ENCODE results near the gene OR4E2. TPM values are rescaled to one million over a fixed set of nuclear protein-coding genes. Genes with fewer than 3 reads are reported as not detected.

Gene OR4E2
- total RNA-seq, 1 experiment from 2014 or later, result not detected

GRCh38 chr14:21704338-21704737 lies 50.7 kb downstream of the OR4E2 start:
- H3K4me3 Mint-ChIP-seq, result no peak overlapping the region
- Histone ChIP-seq H3K4me1 (ENCODE audit: insufficient read depth, low read length) (no peaks in the 10 kb centered on the region), H4K91ac (ENCODE audit: insufficient read length, low read depth, low read length) (no peak overlapping the region), H3K79me2 (ENCODE audit: insufficient read depth, low read length) (no peaks in the 10 kb centered on the region), H3K9me3 (ENCODE audit: control insufficient read depth, low read depth, low read length) (no peaks in the 10 kb centered on the region), H2AK5ac (ENCODE audit: insufficient read length, low read length) (no peak overlapping the region), H3K4ac (ENCODE audit: low read depth, low read length) (no peak overlapping the region), H2BK15ac (ENCODE audit: low read depth, low read length) (no peak overlapping the region), H2BK12ac (ENCODE audit: insufficient read length, low read depth, low read length) (no peak overlapping the region), H3K27me3 (ENCODE audit: insufficient read depth, low read length) (no peaks in the 10 kb centered on the region), H3K14ac (ENCODE audit: insufficient read depth, low read length) (no peak overlapping the region), H4K20me1 (ENCODE audit: control insufficient read depth, insufficient read depth, insufficient read length) (no peaks in the 10 kb centered on the region), H3K23me2 (ENCODE audit: insufficient read length, low read depth, low read length, poor library complexity, severe bottlenecking) (no peaks in the 10 kb centered on the region), H2BK5ac (ENCODE audit: insufficient read length, low read length) (no peak overlapping the region), H3K79me1 (ENCODE audit: insufficient read depth, low read depth, low read length, poor library complexity, severe bottlenecking) (no peaks in the 10 kb centered on the region), H3T11ph (ENCODE audit: low read length) (no peak overlapping the region), H2AFZ (ENCODE audit: low read length) (no peak overlapping the region), H4K5ac (ENCODE audit: insufficient read length, low read depth, low read length) (no peak overlapping the region), H2BK20ac (ENCODE audit: low read depth, low read length, poor library complexity, severe bottlenecking) (no peak overlapping the region), H2BK120ac (ENCODE audit: low read depth, low read length, poor library complexity, severe bottlenecking) (no peak overlapping the region), H3K4me2 (ENCODE audit: insufficient read depth, insufficient read length, low read length) (no peak overlapping the region), H3K56ac (ENCODE audit: insufficient read length, low read depth, low read length) (no peak overlapping the region), H3K9ac (ENCODE audit: extremely low read depth, insufficient read length, low read length) (no peak overlapping the region), H4K8ac (replicated peaks; ENCODE audit: insufficient read length, low read depth, low read length) (no peak overlapping the region), H3K18ac (ENCODE audit: insufficient read length, low read depth, low read length) (no peak overlapping the region), H3K27ac (ENCODE audit: insufficient read length, low read depth, low read length) (no peak overlapping the region), H3K23ac (ENCODE audit: insufficient read length, low read depth, low read length) (no peak overlapping the region)
- DNase-seq, result no peak
- H3K4me1 Mint-ChIP-seq, result peaks cover 7 to 8% of the 10 kb centered on the region in 2 experiments; a peak in 1 of 4 replicates
- H3K27ac Mint-ChIP-seq, result no peak overlapping the region
- peaks cover 0 to 8% (median 0%) of the 10 kb centered on the region in 3 experiments; a peak in 1 of 7 replicates for H3K36me3 Mint-ChIP-seq (ENCODE audit: insufficient read depth in 1 of 3, low read depth in 3 of 3)
- peaks cover 6 to 8% of the 10 kb centered on the region in 2 experiments; a peak in 4 of 5 replicates for H3K9me3 Mint-ChIP-seq
- TF ChIP-seq CTCF (conservative IDR thresholded peaks at IDR 0.05), result no peak; the same call in 2 of the 3 replicates
- H3K27me3 Mint-ChIP-seq (ENCODE audit: low read depth), result peaks cover 3% of the 10 kb centered on the region; the same call in 1 of the 2 replicates
